WTC11 (cell line): ENCODE data around the gene DLGAP4.

Source experiments
- AR ChIP-seq: fragments of 250-450 bp; sonication (Bioruptor Pico); IDR thresholded peaks from 2 replicates; pipeline ENCODE4 v1.9.0; 2021; ENCODE audit warnings: mild to moderate bottlenecking
- CREM ChIP-seq: sonication (generic); formaldehyde crosslinking; IDR thresholded peaks from 2 replicates; pipeline ENCODE4 v1.8.1; 2022; ENCODE audit warnings: mild to moderate bottlenecking, missing genetic modification reagents, moderate library complexity
- ESRRA ChIP-seq: sonication (generic); formaldehyde crosslinking; IDR thresholded peaks from 2 replicates; pipeline ENCODE4 v1.8.1; 2022; ENCODE audit warnings: mild to moderate bottlenecking, missing genetic modification reagents, borderline replicate concordance
- ETV6 ChIP-seq: sonication (generic); formaldehyde crosslinking; IDR thresholded peaks from 2 replicates; pipeline ENCODE4 v1.8.1; 2022; ENCODE audit warnings: mild to moderate bottlenecking, missing genetic modification reagents
- JUN ChIP-seq: sonication (generic); formaldehyde crosslinking; IDR thresholded peaks from 2 replicates; pipeline ENCODE4 v1.8.0; 2023; ENCODE audit warnings: mild to moderate bottlenecking, missing genetic modification reagents
- MAX ChIP-seq: sonication (generic); formaldehyde crosslinking; IDR thresholded peaks from 2 replicates; pipeline ENCODE4 v1.8.0; 2022; ENCODE audit warnings: mild to moderate bottlenecking, missing genetic modification reagents
- MLX ChIP-seq: sonication (generic); formaldehyde crosslinking; IDR thresholded peaks from 2 replicates; pipeline ENCODE4 v1.8.1; 2023; ENCODE audit warnings: mild to moderate bottlenecking, missing genetic modification reagents, moderate library complexity
- NR2C2 ChIP-seq: sonication (generic); formaldehyde crosslinking; IDR thresholded peaks from 2 replicates; pipeline ENCODE4 v1.8.0; 2022; ENCODE audit warnings: mild to moderate bottlenecking, missing genetic modification reagents
- SP1 ChIP-seq: sonication (generic); formaldehyde crosslinking; conservative IDR thresholded peaks from 2 replicates; pipeline ENCODE4 v1.8.1; 2022; ENCODE audit warnings: missing genetic modification reagents
- TCF7 ChIP-seq: sonication (generic); formaldehyde crosslinking; IDR thresholded peaks from 2 replicates; pipeline ENCODE4 v1.8.0; 2022; ENCODE audit warnings: mild to moderate bottlenecking, low read depth, missing genetic modification reagents, moderate library complexity
- USF2 ChIP-seq: sonication (generic); formaldehyde crosslinking; IDR thresholded peaks from 2 replicates; pipeline ENCODE4 v1.8.1; 2023; ENCODE audit warnings: mild to moderate bottlenecking, missing genetic modification reagents, moderate library complexity
- ZNF423 ChIP-seq: fragments of 250-450 bp; sonication (Bioruptor Pico); IDR thresholded peaks from 2 replicates; pipeline ENCODE4 v2.1.2; 2022; ENCODE audit warnings: mild to moderate bottlenecking, moderate library complexity
- TF ChIP-seq, protein P1 (sequence below): fragments of 200-600 bp; IDR thresholded peaks from 2 replicates; pipeline ENCODE4 v1.8.0; 2022; ENCODE audit warnings: antibody characterized with exemption

GRCh38 chr20:36491901-36492617, 185.9 kb downstream of the DLGAP4 start:
- TF ChIP-seq NR2C2 (CRISPR knock-in tag) (no peak), JUN (CRISPR knock-in tag) (no peak), ZNF423 (CRISPR knock-in tag) (no peak), USF2 (no peak), MAX (CRISPR knock-in tag) (no peak), TCF7 (CRISPR knock-in tag) (no peak), MLX (CRISPR knock-in tag) (no peak), CREM (CRISPR knock-in tag) (no peak), ETV6 (CRISPR knock-in tag) (no peak), AR (CRISPR knock-in tag) (no peak), ESRRA (no peak), SP1 (CRISPR knock-in tag) (no peak)
- TF ChIP-seq, protein P1, sequence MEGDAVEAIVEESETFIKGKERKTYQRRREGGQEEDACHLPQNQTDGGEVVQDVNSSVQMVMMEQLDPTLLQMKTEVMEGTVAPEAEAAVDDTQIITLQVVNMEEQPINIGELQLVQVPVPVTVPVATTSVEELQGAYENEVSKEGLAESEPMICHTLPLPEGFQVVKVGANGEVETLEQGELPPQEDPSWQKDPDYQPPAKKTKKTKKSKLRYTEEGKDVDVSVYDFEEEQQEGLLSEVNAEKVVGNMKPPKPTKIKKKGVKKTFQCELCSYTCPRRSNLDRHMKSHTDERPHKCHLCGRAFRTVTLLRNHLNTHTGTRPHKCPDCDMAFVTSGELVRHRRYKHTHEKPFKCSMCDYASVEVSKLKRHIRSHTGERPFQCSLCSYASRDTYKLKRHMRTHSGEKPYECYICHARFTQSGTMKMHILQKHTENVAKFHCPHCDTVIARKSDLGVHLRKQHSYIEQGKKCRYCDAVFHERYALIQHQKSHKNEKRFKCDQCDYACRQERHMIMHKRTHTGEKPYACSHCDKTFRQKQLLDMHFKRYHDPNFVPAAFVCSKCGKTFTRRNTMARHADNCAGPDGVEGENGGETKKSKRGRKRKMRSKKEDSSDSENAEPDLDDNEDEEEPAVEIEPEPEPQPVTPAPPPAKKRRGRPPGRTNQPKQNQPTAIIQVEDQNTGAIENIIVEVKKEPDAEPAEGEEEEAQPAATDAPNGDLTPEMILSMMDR, result no peak
